GM13977 (cell line): Measurements from ENCODE around the gene KBTBD4.
A peak's percentile ranks its signal among the peaks of the same experiment; 100 is the strongest.

Source experiments
- DNase-seq: peaks from one replicate; pipeline ENCODE4 v3.0.0; 2012; ENCODE audit warnings: low spot score
- in situ Hi-C: fragments of 300-500 bp; cut with MboI; formaldehyde crosslinking; loops from one replicate; pipeline ENCODE4 v1.12.0; 2022; ENCODE audit warnings: low sequenced_read_pairs, low pct_unique_long_range_greater_than_20kb, mixed read lengths, inconsistent platforms; ENCODE audit not compliant: unreplicated experiment
- TF ChIP-seq, protein P1 (sequence below): IDR thresholded peaks from 2 replicates; pipeline ENCODE4 v1.5.1; 2012; ENCODE audit warnings: mild to moderate bottlenecking, control low read depth; ENCODE audit not compliant: insufficient read depth; ENCODE audit errors: extremely low read depth, missing control alignments

KBTBD4 gene

DNA sequence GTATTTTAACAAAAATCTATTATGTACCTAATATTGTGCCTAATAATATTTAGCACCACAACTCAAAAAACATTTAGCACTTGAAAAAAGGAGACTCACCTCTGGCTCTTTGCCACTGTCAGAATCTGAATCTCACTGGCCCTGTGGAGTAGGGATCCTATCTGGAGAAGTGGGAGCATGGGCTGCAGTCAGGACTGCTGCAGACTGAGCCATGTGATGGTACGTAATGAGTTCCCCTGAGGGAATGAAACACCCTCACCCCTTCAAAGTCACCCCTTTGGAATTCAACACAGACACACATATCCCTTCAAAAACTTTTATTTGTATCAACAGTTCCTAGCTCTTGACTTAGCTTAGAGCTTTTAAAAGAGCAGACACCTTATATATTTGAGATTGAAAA lies 6.9 kb downstream of the KBTBD4 start:
- in situ Hi-C loops, result no loop called here
- no peak for DNase-seq
- TF ChIP-seq, protein P1, sequence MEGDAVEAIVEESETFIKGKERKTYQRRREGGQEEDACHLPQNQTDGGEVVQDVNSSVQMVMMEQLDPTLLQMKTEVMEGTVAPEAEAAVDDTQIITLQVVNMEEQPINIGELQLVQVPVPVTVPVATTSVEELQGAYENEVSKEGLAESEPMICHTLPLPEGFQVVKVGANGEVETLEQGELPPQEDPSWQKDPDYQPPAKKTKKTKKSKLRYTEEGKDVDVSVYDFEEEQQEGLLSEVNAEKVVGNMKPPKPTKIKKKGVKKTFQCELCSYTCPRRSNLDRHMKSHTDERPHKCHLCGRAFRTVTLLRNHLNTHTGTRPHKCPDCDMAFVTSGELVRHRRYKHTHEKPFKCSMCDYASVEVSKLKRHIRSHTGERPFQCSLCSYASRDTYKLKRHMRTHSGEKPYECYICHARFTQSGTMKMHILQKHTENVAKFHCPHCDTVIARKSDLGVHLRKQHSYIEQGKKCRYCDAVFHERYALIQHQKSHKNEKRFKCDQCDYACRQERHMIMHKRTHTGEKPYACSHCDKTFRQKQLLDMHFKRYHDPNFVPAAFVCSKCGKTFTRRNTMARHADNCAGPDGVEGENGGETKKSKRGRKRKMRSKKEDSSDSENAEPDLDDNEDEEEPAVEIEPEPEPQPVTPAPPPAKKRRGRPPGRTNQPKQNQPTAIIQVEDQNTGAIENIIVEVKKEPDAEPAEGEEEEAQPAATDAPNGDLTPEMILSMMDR, result no peak

GRCh38 chr11:47571357-47571729 lies 7.4 kb downstream of the KBTBD4 start:
- TF ChIP-seq, protein P1, result no peak
- in situ Hi-C loops, result no loop called here
- DNase-seq, result no peak

DNA sequence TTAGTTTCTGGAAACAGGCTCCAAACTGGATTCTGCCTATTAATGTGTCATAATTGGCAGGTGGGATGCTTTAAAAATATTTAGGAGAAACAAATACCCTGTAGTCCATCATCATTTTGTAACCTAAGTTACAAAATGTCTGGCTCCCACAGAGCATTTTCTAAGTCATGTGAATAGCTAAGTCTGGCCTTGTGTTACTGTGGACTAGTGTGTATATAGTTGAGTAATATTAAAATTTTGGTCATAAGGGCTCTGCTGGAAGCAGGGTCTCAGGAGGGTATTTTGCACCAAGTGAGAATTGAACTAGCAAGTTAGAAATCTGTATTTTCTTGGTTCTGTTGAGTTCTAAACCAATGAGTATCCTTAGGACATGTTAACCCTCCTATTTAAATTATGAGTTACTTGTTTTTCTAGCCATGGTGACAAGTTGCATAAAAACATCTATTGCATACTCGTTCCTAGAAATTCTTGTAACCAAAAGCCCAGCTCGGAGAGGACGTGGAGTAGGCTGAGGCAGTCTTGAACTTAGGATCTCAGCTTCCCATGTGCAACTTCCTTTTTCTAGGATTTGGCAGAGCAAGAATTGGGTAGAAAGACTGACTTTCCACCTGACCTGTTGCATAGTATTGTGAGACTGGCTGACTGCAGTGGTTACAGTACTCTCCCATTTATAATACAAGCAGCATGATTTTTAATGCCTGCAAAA lies 8.0 kb downstream of the KBTBD4 start:
- in situ Hi-C loops, result no loop called here
- DNase-seq, result no peak
- TF ChIP-seq, protein P1, result no peak

DNA sequence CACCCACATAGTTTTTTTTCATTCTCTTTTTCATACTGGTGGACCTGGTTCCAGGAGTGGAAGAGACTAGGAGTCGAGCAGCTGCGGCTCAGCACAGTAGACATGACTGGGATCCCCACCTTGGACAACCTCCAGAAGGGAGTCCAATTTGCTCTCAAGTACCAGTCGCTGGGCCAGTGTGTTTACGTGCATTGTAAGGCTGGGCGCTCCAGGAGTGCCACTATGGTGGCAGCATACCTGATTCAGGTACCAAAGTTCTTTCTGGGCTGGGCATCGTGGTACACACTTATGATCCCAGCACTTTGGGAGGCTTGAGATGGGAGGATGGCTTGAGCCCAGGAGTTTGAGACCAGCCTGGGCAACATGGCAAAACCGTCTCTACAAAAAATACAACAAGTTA lies 9.1 kb downstream of the KBTBD4 start:
- TF ChIP-seq, protein P1, result no peak
- in situ Hi-C loops, result no loop called here
- no peak for DNase-seq

DNA sequence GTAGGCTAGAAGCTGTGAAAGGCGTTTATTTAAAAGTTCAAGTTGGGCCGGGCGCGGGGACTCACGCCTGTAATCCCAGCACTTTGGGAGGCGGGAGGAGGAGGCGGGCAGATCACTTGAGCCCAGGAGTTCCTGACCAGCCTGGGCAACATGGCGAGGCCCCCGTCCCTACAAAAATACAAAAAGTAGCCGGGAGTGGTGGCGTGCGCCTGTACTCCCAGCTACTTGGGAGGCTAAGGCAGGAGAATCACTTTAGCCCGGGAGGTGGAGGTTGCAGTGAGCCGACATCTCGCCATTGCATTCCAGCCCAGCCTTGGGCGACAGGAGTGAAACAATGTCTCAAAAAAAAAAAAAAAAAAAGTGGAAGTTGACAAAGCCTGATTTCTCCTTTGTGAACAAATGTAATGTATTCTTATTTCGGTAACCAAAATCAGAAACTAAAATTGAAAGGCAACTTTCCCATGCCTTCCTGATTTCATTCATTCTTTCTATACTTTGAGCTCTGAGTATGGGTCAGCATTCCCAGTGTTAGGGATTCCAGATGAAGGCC lies 12.5 kb downstream of the KBTBD4 start:
- TF ChIP-seq, protein P1, result no peak
- no peak for DNase-seq
- in situ Hi-C loops, result no loop called here

DNA sequence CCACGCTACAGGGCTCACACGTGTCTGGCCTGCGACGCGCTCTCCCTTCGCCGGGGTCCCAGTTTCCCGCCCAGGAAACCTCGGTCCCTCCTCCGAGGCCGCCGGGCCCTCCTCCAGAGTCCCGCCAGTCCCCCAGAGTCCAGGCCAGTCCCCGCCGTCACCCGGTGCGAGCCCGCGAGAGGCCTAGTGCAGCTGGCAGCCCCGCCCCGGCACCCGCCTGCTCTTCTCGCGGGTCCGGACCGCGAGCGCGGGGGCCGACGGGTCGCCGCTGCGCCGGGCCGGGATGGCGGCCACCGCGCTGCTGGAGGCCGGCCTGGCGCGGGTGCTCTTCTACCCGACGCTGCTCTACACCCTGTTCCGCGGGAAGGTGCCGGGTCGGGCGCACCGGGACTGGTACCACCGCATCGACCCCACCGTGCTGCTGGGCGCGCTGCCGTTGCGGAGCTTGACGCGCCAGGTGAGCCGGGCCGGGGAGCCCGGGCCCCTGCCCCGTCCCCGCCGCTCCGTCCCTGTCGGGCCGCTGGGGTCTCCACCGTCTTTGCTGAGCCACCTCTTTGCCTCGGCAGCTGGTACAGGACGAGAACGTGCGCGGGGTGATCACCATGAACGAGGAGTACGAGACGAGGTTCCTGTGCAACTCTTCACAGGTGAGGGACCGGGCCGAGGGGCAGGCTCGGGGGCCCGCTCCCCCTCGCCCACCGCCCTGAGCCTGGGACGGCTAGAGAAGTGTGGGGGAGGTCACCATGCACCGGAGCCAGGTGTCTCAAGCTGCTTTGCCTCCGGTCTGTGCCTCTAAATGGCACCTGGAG lies 13.2 kb downstream of the KBTBD4 start, which contains the start of gene PTPMT1:
Gene PTPMT1, plus strand, starts transcription at position 260 of the 809 bp plus-strand sequence. Its CDS starts 24 bp downstream, at position 284.
- TF ChIP-seq, protein P1, result no peak
- in situ Hi-C loops, result no loop called here
- peak; percentile 87 for DNase-seq
